Testis (tissue), 3 donors: Measurements from ENCODE around the gene NADSYN1. TPM values are rescaled to one million over a fixed set of nuclear protein-coding genes. Genes with fewer than 3 reads are reported as not detected.
"Not testable (repeated sequence)": the region's sequence is repeated elsewhere in the genome, so short reads cannot be mapped to it uniquely, and the experiment has no call there.

Source experiments
- DNase-seq: peaks from one replicate; pipeline ENCODE4 v3.0.0-alpha.2; 2019
- H3K27ac ChIP-seq, 2 donors: fragments of 200-600 bp; sonication (generic); one replicate each; pipeline ENCODE4 v1.5.1; 2019
- H3K27me3 ChIP-seq: fragments of 200-600 bp; sonication (generic); one replicate; pipeline ENCODE4 v1.5.1; 2019
- H3K36me3 ChIP-seq: fragments of 200-600 bp; sonication (generic); one replicate; pipeline ENCODE4 v1.5.1; 2017; ENCODE audit warnings: low read depth; ENCODE audit errors: missing control alignments
- H3K4me1 ChIP-seq: fragments of 200-600 bp; sonication (generic); one replicate; pipeline ENCODE4 v1.5.1; 2019
- H3K4me3 ChIP-seq, 2 donors: fragments of 200-600 bp; sonication (generic); one replicate each; pipeline ENCODE4 v1.5.1; 2017 to 2019
- H3K9me3 ChIP-seq: fragments of 200-600 bp; sonication (generic); one replicate; pipeline ENCODE4 v1.5.1; 2017
- POLR2A ChIP-seq: fragments of 450-650 bp; IDR thresholded peaks from one replicate; pipeline ENCODE4 v1.6.1; 2017; ENCODE audit warnings: antibody characterized with exemption, mild to moderate bottlenecking, moderate library complexity
- WGBS, 2 donors: methylation state at CpG; one replicate each; pipeline ENCODE4 v1.1.5; 2018; 5-methylcytosine and 5-hydroxymethylcytosine counted together
- intact Hi-C: fragments of 100-400 bp; cut with DNase I; formaldehyde crosslinking; loops from one replicate; pipeline ENCODE4 v1.15.1; 2023; ENCODE audit warnings: low total_unique reads
- polyA plus RNA-seq: library from polyadenylated mRNA; stranded (reverse); fragments of 350-450 nt; fragmentation: Illumina TruSeq; extraction: RNeasy Lipid Tissue Mini Kit (QIAGEN cat#74804); gene quantifications from one replicate; pipeline ENCODE4 v1.2.3, GENCODE V29; 2014; ENCODE audit warnings: low read depth, low replicate concordance; ENCODE audit not compliant: insufficient read depth
- total RNA-seq, 2 donors: library from RNA; depleted of rRNA; stranded (reverse); fragments of >200 nt; gene quantifications; one replicate each; pipeline ENCODE4 v1.2.3, GENCODE V29; 2016
- TF ChIP-seq, protein P1 (sequence below), 3 experiments: fragments of 450-650 bp in 2 of 3; fragments of 200-600 bp in 1 of 3; sonication (generic) in 1 of 3; IDR thresholded peaks; one replicate each; pipeline ENCODE4 v1.5.1; 2016 to 2019; ENCODE audit warnings: antibody characterized with exemption in 3 of 3, mild to moderate bottlenecking in 2 of 3, moderate library complexity in 1 of 3

NADSYN1 gene
- total and polyA plus RNA-seq, 3 donors from 2014 or later: 75.7 to 91.2 (median 79.4) TPM

DNA sequence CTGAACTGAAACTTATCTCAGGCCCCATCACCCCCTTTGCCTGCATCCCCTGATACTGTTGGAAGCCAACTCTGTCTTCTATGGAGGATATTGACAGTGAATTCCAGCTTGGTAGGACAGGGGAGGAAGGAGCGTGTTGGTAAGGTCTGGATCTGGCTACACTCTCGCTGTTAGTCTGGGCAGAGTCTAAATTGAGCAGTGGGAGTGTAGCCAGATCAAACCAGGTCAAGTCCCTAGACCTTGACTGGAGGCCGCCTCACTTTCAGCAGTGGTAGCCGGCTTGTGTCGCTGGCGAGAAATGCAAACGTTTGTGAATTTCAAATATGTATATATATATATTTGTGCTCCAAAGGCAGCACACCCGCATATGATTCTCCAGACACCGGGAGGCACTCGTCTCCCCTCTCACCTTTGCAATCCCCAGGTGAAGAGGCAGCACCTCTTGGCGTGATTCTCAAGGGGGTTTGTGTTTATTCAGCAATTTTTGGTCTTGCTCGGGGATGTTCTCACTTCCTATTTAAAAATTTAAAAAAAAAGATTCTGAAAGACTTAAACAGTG lies 31.5 kb upstream of the NADSYN1 start:
- DNase-seq: peak; percentile 50
- TF ChIP-seq, protein P1, sequence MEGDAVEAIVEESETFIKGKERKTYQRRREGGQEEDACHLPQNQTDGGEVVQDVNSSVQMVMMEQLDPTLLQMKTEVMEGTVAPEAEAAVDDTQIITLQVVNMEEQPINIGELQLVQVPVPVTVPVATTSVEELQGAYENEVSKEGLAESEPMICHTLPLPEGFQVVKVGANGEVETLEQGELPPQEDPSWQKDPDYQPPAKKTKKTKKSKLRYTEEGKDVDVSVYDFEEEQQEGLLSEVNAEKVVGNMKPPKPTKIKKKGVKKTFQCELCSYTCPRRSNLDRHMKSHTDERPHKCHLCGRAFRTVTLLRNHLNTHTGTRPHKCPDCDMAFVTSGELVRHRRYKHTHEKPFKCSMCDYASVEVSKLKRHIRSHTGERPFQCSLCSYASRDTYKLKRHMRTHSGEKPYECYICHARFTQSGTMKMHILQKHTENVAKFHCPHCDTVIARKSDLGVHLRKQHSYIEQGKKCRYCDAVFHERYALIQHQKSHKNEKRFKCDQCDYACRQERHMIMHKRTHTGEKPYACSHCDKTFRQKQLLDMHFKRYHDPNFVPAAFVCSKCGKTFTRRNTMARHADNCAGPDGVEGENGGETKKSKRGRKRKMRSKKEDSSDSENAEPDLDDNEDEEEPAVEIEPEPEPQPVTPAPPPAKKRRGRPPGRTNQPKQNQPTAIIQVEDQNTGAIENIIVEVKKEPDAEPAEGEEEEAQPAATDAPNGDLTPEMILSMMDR (IDR thresholded peaks at IDR 0.05): no peak
- no peak for TF ChIP-seq POLR2A
- H3K4me3 ChIP-seq: no peak overlapping the region
- no peaks in the 10 kb centered on the region for H3K36me3 ChIP-seq
- no peaks in the 10 kb centered on the region for H3K4me1 ChIP-seq
- no peak overlapping the region for H3K27ac ChIP-seq
- intact Hi-C loops: no loop called here
- no peaks in the 10 kb centered on the region for H3K9me3 ChIP-seq
- 71 to 79% methylated on average over 12 of the region's 12 CpGs for WGBS, 2 donors
- no peaks in the 10 kb centered on the region for H3K27me3 ChIP-seq

DNA sequence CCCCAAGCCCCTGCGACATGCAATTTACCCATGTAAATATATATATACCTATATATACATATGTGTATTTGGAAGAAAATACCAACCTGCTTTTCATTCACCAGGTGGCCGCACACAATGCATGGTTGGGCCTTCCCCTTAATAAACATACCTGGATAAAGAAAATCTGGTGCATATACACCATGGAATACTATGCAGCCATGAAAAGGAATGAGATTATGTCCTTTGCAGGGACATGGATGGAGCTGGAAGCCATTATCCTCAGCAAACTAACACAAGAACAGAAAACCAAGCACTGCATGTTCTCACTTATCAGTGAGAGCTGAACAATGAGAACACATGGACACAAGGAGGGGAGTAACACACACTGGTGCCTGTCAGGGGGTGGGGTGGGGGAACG lies 30.7 kb upstream of the NADSYN1 start:
- H3K27me3 ChIP-seq, intact Hi-C loops, H3K36me3 ChIP-seq, H3K4me3 ChIP-seq, H3K27ac ChIP-seq, H3K9me3 ChIP-seq, H3K4me1 ChIP-seq, DNase-seq: not testable (repeated sequence)
- WGBS, 2 donors: 83 to 84% methylated on average over 3 of the region's 3 CpGs

DNA sequence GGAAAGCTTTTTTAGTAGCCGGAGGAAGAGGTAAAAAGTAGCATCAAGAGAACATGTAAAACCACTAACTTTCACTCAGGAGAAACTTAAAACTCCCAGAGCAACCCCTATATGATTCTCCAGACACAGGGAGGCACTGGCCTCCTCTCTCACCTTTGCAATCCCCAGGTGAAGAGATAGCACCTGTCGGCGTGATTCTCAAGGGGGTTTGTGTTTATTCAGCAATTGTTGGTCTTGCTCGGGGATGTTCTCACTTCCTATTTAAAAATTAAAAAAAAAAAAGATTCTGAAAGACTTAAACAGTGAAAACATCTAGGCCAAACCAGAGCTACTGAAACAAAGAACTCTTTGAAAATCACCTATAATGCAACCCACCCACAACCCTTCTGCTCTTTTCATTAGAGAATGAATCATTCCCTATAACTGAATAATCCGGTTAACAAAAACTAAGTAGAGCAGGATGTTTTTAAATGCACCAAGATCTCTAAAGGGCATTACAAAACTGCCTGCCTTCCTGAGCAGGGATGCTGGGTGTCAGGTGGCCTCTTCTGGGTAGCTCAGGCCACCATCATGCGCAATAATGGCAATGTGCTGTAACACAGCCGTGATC lies 29.7 kb upstream of the NADSYN1 start:
- intact Hi-C loops: no loop called here
- H3K4me3 ChIP-seq: no peak overlapping the region
- H3K9me3 ChIP-seq: no peaks in the 10 kb centered on the region
- H3K4me1 ChIP-seq: peaks cover under 1% of the 10 kb centered on the region
- DNase-seq: no peak
- 86 to 90% methylated on average over 7 of the region's 7 CpGs for WGBS, 2 donors
- H3K27ac ChIP-seq: no peak overlapping the region
- no peaks in the 10 kb centered on the region for H3K27me3 ChIP-seq
- TF ChIP-seq, protein P1 (IDR thresholded peaks at IDR 0.05): no peak
- TF ChIP-seq POLR2A: no peak
- H3K36me3 ChIP-seq: no peaks in the 10 kb centered on the region

DNA sequence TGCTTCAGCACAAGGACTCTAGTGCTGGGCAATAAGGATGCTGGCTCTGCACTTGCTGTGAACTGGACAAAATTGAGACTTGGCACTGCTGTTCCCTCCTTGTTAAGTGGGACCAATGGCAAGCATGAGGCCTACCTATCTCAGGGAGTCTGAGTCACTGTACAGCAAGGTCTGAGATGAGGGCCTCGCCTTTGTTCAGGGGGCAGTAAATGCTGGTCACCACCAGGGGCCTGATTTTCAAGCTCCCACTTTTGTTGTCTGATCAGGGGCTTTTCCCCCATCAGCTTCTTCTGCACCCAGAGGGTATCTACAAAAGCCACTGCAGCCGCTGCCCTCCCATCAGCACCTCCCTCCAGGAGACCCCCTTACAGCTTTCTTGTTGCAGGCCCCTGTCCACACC lies 27.6 kb upstream of the NADSYN1 start:
- 76 to 96% methylated on average over 2 of the region's 2 CpGs for WGBS, 2 donors
- Histone ChIP-seq H3K27me3 (no peaks in the 10 kb centered on the region), H3K27ac (no peak overlapping the region), H3K36me3 (no peaks in the 10 kb centered on the region), H3K4me3 (no peak overlapping the region), H3K4me1 (peaks cover 17% of the 10 kb centered on the region), H3K9me3 (no peaks in the 10 kb centered on the region)
- intact Hi-C loops: no loop called here
- no peak for TF ChIP-seq POLR2A
- TF ChIP-seq, protein P1 (IDR thresholded peaks at IDR 0.05): no peak
- no peak for DNase-seq

DNA sequence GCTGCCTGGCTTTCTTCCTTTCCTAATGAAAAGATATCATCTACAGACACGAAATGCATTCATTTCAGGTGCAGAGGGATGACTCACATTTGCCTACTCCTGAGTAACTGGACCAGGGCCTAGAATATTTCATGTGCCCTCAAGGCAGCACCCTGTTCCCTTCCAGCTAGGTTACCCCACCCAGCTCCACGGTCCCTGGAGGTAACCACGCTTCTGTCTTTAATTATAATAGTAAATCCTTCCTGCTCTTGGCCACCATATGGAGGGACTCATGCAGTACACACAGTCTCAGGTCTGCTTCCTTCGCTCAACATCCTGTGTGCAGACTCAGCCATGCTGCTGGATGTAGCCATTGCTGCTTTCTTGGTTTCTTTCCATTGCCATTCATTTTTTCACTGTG lies 27.1 kb upstream of the NADSYN1 start:
- no peak for TF ChIP-seq POLR2A
- TF ChIP-seq, protein P1 (IDR thresholded peaks at IDR 0.05): no peak
- DNase-seq: no peak

More for the DNA sequence above, 27.1 kb upstream of the NADSYN1 start:
- intact Hi-C loops: no loop called here
- Histone ChIP-seq H3K27me3 (no peaks in the 10 kb centered on the region), H3K36me3 (no peaks in the 10 kb centered on the region), H3K4me1 (peaks cover 20% of the 10 kb centered on the region), H3K27ac (no peak overlapping the region), H3K9me3 (no peaks in the 10 kb centered on the region), H3K4me3 (no peak overlapping the region)
- WGBS, 2 donors: 73 to 86% methylated on average over 4 of the region's 4 CpGs
